ENCODE measurements around the gene OCEL1. TPM values are rescaled to one million over a fixed set of nuclear protein-coding genes. Genes with fewer than 3 reads are reported as not detected.
A peak's percentile ranks its signal among the peaks of the same experiment; 100 is the strongest.

Gene OCEL1
- total and polyA plus RNA-seq, 2 of the 13 experiments (the other 11 are each of a cell fraction or from before 2014, with no cell fraction given), result 10.6 to 17.2 TPM

GRCh38 chr19:17264641-17264979, 38.6 kb downstream of the OCEL1 start, which contains the start of gene USHBP1 (continued):
- TF ChIP-seq ZNF839 (CRISPR knock-in tag; IDR thresholded peaks at IDR 0.05; ENCODE audit: borderline replicate concordance) (no peak), ZNF138 (CRISPR knock-in tag; IDR thresholded peaks at IDR 0.05; ENCODE audit: low read depth) (no peak), ZNF510 (CRISPR knock-in tag; IDR thresholded peaks at IDR 0.05; ENCODE audit: low read depth) (no peak), ZBTB26 (CRISPR knock-in tag; IDR thresholded peaks at IDR 0.05; ENCODE audit: borderline replicate concordance) (no peak), CC2D1A (CRISPR knock-in tag; IDR thresholded peaks at IDR 0.05) (no peak), TFE3 (CRISPR knock-in tag; IDR thresholded peaks at IDR 0.05) (peak; percentile 65; the same call in 1 of the 2 replicates), HNRNPUL1 (IDR thresholded peaks at IDR 0.05; ENCODE audit: low read depth, low read length) (no peak), U2AF2 (IDR thresholded peaks at IDR 0.05; ENCODE audit: low read depth, low read length) (no peak), ZNF512B (CRISPR knock-in tag; IDR thresholded peaks at IDR 0.05; ENCODE audit: borderline replicate concordance) (no peak), ZNF414 (CRISPR knock-in tag; IDR thresholded peaks at IDR 0.05) (no peak), AFF4 (CRISPR knock-in tag; IDR thresholded peaks at IDR 0.05) (no peak), ZKSCAN8 (CRISPR knock-in tag; IDR thresholded peaks at IDR 0.05; ENCODE audit: borderline replicate concordance) (no peak), SP4 (CRISPR knock-in tag; IDR thresholded peaks at IDR 0.05) (0 out of 2 replicates have a peak, but pooled peaks have one; percentile 20), ZBTB43 (CRISPR knock-in tag; conservative IDR thresholded peaks at IDR 0.05) (no peak), SPEN (CRISPR knock-in tag; IDR thresholded peaks at IDR 0.05; ENCODE audit: low read depth) (no peak), SOX13 (IDR thresholded peaks at IDR 0.05) (no peak), SOX13 (CRISPR knock-in tag; conservative IDR thresholded peaks at IDR 0.05 in 1 of 2, IDR thresholded peaks at IDR 0.05 in 1 of 2) (peak in 1 of 2 experiments; percentile 23; a peak in 1 of 4 replicates), ZNF674 (CRISPR knock-in tag; IDR thresholded peaks at IDR 0.05; ENCODE audit: low read depth) (no peak), ZNF768 (CRISPR knock-in tag; IDR thresholded peaks at IDR 0.05) (peak; percentile 70)

Measured in HepG2 (cell line).